ENCODE results near the gene MLKL.
A peak's percentile ranks its signal among the peaks of the same experiment; 100 is the strongest.

Gene MLKL

DNA sequence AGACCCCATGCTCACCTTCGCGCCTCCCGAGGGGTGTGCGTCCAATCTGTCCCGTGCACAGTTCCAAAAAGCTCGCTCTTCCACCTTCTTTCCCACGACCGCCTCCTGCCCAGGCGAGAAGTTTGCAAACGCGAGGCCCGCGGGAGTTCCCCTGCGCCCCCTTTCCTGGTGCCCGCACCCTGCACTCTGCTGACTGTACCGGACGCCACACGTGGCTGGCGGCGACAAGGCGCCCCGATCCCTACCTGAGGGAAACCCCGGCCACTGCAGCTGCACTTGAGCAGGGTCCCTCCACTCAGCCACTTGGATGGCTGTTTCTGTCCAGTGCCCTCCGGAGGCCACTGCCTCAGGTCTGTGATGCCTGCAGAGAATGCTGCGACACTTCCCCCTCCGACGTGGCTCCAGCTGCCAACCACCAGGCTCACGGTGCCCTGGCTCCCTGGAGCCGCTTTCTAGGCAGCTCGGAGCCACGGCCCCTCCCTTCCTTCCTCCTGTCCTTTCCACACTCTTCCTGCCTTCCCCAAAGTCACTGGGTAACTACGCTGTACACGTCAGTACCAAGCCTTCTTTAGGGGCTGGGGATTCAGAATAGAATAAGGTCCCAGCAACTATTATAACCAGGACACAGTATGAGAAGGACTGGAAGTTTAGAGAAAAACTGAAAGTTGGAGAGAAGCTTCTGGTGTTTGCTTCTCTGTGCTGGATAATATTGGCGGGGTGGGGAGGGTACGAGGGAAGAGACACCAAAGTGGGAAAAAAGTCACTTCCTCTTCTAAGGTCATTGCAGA is at the start of gene MLKL:
Gene MLKL, minus strand, starts transcription at position 425 of the 788 bp plus-strand sequence. CDS start 5,105 bp downstream, outside the sequence.
- peak within 1 kb of the TSS; percentile 57 for H3K4me3 ChIP-seq (ENCODE audit: low read depth, low read length)

DNA sequence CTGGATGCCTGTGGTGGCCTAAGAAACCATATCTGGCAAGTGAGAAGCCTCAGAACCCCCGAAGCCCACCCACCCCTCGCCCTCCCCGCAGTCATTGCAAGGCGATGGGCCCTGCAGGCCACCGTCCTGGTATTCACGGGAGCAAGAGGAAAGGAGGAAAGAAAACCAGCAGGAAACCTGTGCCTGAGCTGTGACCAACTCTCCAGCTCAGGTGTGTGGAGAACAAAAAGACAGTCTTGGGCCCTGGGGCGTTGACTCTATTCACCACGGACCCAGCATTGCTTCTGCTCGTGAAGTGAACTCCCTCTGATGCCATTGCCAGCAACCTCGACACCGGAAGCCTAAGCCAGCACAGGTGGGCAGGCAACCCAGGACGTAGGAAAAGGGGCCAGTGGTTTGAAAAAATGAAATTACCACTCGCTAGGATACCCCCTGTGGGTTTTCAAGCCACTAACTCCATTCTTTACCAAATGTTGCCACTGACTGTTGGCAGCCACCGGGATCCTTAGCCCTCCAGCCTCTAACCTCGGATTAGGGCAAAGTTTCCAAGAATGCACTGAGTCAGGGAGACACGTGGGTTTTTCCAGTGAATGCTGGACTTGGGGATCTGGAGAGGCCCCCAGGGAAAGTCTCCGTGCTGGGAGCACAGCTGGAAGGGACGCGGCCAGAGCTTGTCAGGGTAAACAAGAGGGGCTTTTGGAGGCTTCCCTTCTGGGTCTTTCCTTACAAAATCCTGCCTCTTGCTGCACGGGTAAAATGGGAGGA is 48.8 kb upstream of the MLKL start:
- H3K4me3 ChIP-seq (ENCODE audit: low read depth, low read length): no peak overlapping the region

GRCh38 chr16:74748616-74749026 is 48.0 kb upstream of the MLKL start:
- no peak overlapping the region for H3K4me3 ChIP-seq (ENCODE audit: low read depth, low read length)

GRCh38 chr16:74747716-74748615 is 47.3 kb upstream of the MLKL start:
- H3K4me3 ChIP-seq (ENCODE audit: low read depth, low read length): no peak overlapping the region

- no peak overlapping the region for H3K4me3 ChIP-seq (ENCODE audit: low read depth, low read length)
These were observed 45.3 kb upstream of the MLKL start for GRCh38 chr16:74745926-74746325.

GRCh38 chr16:74745109-74745615 is 44.5 kb upstream of the MLKL start:
- no peak overlapping the region for H3K4me3 ChIP-seq (ENCODE audit: low read depth, low read length)

DNA sequence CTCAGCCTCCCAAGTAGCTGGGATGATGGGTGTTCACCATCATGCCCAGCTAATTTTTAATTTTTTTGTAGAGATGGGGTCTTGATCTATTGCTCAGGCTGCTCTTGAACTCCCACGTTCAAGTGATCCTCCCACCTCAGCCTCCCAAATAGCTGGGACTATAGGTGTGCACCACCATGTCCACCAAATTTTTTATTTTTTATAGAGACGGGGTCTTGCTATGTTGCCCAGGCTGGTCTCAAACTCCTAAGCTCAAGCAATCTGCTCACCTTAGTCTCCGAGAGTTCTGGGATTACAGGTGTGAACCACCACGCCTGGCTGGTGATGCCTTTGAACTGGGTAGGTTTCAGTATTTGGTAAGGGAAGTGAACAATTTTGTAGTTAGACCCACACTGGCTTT is 43.9 kb upstream of the MLKL start:
- no peak overlapping the region for H3K4me3 ChIP-seq (ENCODE audit: low read depth, low read length)

- no peak overlapping the region for H3K4me3 ChIP-seq (ENCODE audit: low read depth, low read length)
These were observed 43.1 kb upstream of the MLKL start for GRCh38 chr16:74743668-74744299.

DNA sequence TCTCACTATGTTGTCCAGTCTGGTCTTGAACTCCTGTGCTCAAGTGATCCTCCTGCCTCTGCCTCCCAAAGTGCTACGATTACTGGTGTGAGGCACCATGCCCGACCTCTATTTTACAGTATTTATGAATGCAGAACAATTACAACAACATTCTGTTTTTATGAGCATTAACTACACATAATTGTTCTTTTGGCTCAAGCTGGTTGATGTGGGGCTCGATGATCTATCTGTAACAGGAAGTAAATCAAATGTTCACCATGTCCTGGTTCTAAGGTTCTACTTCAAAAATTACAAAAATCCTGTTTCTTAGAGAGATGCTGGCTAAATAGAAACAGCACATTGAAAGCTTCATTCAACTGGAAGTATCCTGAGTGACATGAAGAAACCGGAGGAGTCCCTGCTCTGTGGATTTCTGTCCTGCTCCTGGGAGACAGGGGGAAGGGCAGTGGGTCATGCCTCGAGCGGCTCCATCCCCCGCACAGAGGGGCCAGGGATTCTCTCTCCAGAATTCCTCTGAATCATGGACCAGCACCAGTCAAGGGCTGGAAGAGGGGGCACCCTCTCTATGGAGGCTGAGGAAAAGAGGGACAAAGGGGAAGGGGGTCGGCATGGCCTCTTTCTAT is 42.5 kb upstream of the MLKL start:
- no peak overlapping the region for H3K4me3 ChIP-seq (ENCODE audit: low read depth, low read length)

DNA sequence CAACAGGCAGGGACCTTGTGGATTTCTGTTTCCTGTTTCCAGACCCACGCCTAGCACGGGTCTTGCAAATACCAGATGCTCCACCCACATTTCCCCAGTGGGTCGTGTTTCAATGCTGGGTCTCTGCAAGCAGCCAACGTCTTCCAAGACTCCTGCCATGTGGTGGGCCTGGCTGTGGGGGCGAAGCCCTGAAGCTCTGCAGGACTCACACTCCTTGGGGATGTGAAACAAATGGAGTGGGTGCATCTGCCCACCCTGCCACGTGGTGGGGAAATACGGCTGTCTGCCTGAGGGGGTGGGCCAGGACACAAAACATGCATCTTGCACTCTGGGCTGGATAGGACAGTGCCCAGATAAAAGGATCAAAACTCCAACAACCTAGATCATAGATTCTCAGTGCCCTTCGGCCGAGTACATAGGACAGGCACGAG is 41.4 kb upstream of the MLKL start:
- H3K4me3 ChIP-seq (ENCODE audit: low read depth, low read length): no peak overlapping the region

GRCh38 chr16:74740795-74741304 is 40.2 kb upstream of the MLKL start:
- H3K4me3 ChIP-seq (ENCODE audit: low read depth, low read length): no peak overlapping the region

- H3K4me3 ChIP-seq (ENCODE audit: low read depth, low read length): no peak overlapping the region
These were observed 38.6 kb upstream of the MLKL start for GRCh38 chr16:74739275-74739674.

DNA sequence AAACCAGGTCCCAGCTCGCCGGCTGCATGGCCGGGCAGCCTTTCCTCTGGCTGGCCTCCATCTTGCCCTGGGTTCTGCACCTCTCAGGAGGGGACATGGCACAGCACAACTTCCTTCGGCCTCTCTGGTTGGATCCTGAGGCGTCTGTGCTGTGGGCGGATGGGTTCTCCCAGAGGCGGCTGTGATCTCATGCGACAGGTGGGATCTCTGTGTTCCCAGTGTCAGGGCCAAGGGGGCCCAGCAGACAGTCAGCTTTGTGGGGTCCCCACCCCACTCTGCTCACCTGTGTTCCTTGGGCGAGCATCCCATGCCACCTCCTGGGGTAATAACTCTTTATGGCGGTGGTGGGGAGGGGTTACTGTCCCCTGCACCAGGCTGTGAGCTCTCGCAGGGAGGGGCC is 38.2 kb upstream of the MLKL start:
- H3K4me3 ChIP-seq (ENCODE audit: low read depth, low read length): no peak overlapping the region

DNA sequence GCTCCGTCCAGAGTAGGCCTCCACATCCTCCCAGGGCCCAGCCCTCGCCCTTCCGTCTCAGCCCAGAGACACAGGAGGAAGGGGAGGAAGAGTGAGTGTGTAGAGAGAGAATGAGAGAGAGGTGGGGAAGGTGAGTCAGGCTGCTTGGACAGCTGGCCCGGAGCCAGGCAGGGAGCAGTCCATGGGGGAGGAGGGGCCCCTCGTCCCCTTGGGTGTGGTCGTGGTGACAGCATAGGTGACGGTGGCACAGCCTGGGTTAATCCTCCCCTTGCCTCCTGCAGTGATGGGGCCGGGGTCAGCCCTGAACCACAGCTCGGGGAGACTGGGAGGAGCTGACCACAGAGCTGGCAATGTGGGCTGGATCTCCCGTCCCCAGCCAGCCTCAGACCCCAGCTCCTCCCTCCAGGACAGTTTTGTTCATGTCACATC is 37.5 kb upstream of the MLKL start:
- H3K4me3 ChIP-seq (ENCODE audit: low read depth, low read length): no peak overlapping the region

DNA sequence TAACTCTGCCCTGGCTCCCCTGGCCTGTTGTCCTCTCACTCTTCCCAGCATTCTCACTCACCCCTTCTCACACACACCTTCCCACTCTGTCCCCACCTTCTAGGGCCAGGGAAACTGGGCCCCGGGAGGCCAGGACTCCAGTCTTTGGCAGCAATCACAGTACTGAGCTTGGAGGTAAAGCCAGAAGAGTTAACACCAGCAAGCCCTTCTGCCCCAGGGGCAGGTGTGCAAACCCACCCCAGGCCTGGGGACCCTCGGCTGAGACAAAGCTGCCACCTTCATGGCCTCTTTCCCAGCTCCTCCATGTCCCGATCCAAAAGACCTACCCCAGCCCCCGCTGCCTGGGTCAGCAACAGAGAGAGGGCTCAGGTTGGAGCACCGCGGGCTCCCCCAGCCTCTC is 36.9 kb upstream of the MLKL start:
- H3K4me3 ChIP-seq (ENCODE audit: low read depth, low read length): no peak overlapping the region

- H3K4me3 ChIP-seq (ENCODE audit: low read depth, low read length): no peak overlapping the region
These were observed 36.0 kb upstream of the MLKL start for GRCh38 chr16:74736531-74737157.

GRCh38 chr16:74735554-74735953 is 34.9 kb upstream of the MLKL start:
- H3K4me3 ChIP-seq (ENCODE audit: low read depth, low read length): no peak overlapping the region

DNA sequence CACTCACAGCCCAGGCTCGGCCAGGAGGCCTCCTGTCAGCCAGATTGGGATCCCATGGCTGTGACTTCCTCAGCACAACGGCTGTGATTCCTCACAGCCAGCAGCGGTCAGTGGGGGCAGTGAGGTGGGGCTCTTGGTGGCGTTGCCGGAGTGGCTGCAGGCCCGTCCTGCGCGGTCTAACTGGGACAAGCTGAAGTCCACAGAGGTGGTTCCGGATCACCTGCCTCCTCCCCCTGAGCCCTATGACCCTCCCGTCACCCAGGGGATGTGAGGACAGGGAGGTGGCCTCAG is 34.4 kb upstream of the MLKL start:
- no peak overlapping the region for H3K4me3 ChIP-seq (ENCODE audit: low read depth, low read length)

DNA sequence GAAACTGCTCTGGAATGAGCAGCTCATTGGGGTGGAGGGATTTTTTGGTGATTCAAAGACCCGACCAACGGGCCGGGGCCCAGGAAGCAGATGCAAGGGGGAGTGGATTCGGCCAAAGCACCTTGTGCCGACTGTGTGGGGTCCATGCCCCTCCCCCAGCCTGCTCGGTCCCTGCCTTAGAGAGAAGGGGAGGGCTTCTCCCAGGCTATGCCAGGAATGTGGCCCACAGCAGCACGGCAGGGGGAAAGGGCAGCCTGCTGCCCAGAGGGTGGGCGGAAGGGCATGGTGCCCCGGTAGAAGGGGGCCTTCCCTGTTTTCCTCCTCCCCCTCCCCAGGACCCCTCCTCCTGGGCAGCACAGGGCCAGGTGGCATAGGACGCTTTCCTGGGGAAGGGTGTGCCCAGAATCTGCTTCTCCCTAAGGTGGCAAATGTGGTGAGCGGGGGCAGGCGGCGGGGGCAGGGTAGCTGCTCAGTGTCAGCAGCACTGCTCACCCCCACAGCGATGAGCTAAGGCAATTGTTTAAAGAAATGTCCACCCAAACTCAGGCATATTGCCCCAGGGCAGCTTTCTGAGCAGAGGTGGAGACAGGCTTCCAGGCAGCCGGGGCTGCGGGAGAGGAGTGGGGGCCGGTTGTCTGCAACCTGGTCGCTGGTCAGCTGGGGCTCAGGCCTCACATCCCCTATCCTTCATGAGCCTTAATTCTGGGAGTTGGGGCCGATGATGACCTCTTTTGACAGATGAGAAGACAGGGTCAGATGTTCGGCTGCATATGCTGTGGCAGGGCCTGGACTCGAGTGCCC is 33.9 kb upstream of the MLKL start:
- H3K4me3 ChIP-seq (ENCODE audit: low read depth, low read length): no peak overlapping the region
